SK-N-SH (cell line): ENCODE data around the gene NUDCD3. TPM values are rescaled to one million over a fixed set of nuclear protein-coding genes. Genes with fewer than 3 reads are reported as not detected.

Experiments
- CTCF ChIA-PET: fragments of 300-600, 350-600 bp; formaldehyde crosslinking; extraction: SDS; loops from one replicate; lab custom pipeline; 2021; lab: Yijun Ruan, JAX
- POLR2A ChIA-PET: fragments of 350-600 bp; sonication (Branson Sonifier 250); formaldehyde crosslinking; extraction: SDS; loops from one replicate; lab custom pipeline; 2020; ENCODE audit warnings: antibody characterized with exemption, inconsistent platforms; lab: Yijun Ruan, JAX
- DNase-seq: peaks from one replicate; pipeline ENCODE4 v3.0.0; 2012
- H2AFZ ChIP-seq: fragments of 200-600 bp; sonication (generic); 2 replicates; pipeline ENCODE4 v1.8.1; 2016; ENCODE audit warnings: antibody characterized with exemption, mild to moderate bottlenecking, low read depth
- H3F3A ChIP-seq: fragments of 200-600 bp; sonication (generic); replicated peaks from 2 replicates; pipeline ENCODE3; 2016; ENCODE audit warnings: antibody characterized with exemption, mild to moderate bottlenecking; ENCODE audit not compliant: insufficient read depth
- H3K27ac ChIP-seq, 2 experiments: fragments of 200-500 bp in 1 of 2; fragments of 200-600 bp in 1 of 2; sonication (Bioruptor generic) in 1 of 2; sonication (generic), shearing (Covaris generic) in 1 of 2; 2 replicates each; pipeline versions ENCODE4 v1.5.1 to v1.6.1; 2014 to 2016; ENCODE audit warnings: low read depth in 2 of 2, inconsistent platforms in 1 of 2, low read length in 1 of 2, mild to moderate bottlenecking in 1 of 2, mixed read lengths in 1 of 2
- H3K27me3 ChIP-seq: fragments of 200-600 bp; sonication (generic), shearing (Covaris generic); 2 replicates; pipeline ENCODE4 v1.6.1; 2016; ENCODE audit warnings: mixed run types; ENCODE audit not compliant: insufficient read depth
- H3K36me3 ChIP-seq, 2 experiments: fragments of 200-500 bp in 1 of 2; fragments of 200-600 bp in 1 of 2; sonication (Bioruptor generic) in 1 of 2; sonication (generic) in 1 of 2; replicated peaks in 1 of 2; 2 replicates each; pipeline versions ENCODE3 to v1.5.1; 2014 to 2016; ENCODE audit warnings: low read length in 1 of 2, mild to moderate bottlenecking in 1 of 2; ENCODE audit not compliant: insufficient read depth in 2 of 2, control insufficient read depth in 1 of 2
- H3K4me1 ChIP-seq, 2 experiments: fragments of 200-500 bp in 1 of 2; fragments of 200-600 bp in 1 of 2; sonication (Bioruptor generic) in 1 of 2; sonication (generic), shearing (Covaris generic) in 1 of 2; 2 replicates each; pipeline versions ENCODE4 v1.5.1 to v1.6.1; 2014 to 2016; ENCODE audit warnings: low read depth in 1 of 2, low read length in 1 of 2, mixed run types in 1 of 2; ENCODE audit not compliant: insufficient read depth in 2 of 2, control insufficient read depth in 1 of 2
- H3K4me2 ChIP-seq: fragments of 200-600 bp; sonication (generic), shearing (Covaris generic); 2 replicates; pipeline ENCODE4 v1.6.1; 2017; ENCODE audit warnings: mixed run types
- H3K4me3 ChIP-seq, 2 experiments: fragments of 200-500 bp in 1 of 2; fragments of 200-600 bp in 1 of 2; sonication (Bioruptor generic) in 1 of 2; sonication (generic), shearing (Covaris generic) in 1 of 2; 2 replicates each; pipeline versions ENCODE4 v1.5.1 to v1.8.1; 2014 to 2016; ENCODE audit warnings: low read depth in 2 of 2, inconsistent platforms in 1 of 2, low read length in 1 of 2, mild to moderate bottlenecking in 1 of 2, mixed read lengths in 1 of 2, moderate library complexity in 1 of 2
- H3K79me2 ChIP-seq: fragments of 200-600 bp; sonication (generic); 2 replicates; pipeline ENCODE4 v1.8.1; 2017; ENCODE audit warnings: mild to moderate bottlenecking; ENCODE audit not compliant: insufficient read depth
- H3K9ac ChIP-seq: fragments of 200-600 bp; sonication (generic); 2 replicates; pipeline ENCODE4 v1.6.1; 2017; ENCODE audit warnings: mixed run types
- H3K9me2 ChIP-seq: fragments of 200-600 bp; sonication (generic); 2 replicates; pipeline ENCODE4 v1.6.1; 2017; ENCODE audit warnings: mixed run types
- H3K9me3 ChIP-seq: fragments of 200-600 bp; sonication (generic); 2 replicates; pipeline ENCODE4 v1.6.1; 2017; ENCODE audit warnings: mixed run types, mild to moderate bottlenecking, moderate library complexity
- H4K20me1 ChIP-seq: fragments of 200-600 bp; sonication (generic); 2 replicates; pipeline ENCODE4 v1.6.1; 2017; ENCODE audit warnings: mild to moderate bottlenecking, mixed run types; ENCODE audit not compliant: insufficient read depth
- CHD2 ChIP-seq: fragments of 150-350 bp; IDR thresholded peaks from 2 replicates; pipeline ENCODE4 v1.6.1; 2018; ENCODE audit warnings: low read length; ENCODE audit not compliant: partially characterized antibody
- ELF1 ChIP-seq: IDR thresholded peaks from 2 replicates; pipeline ENCODE4 v1.4.0; 2012
- EZH2phosphoT487 ChIP-seq: fragments of 200-600 bp; sonication (generic); IDR thresholded peaks from 2 replicates; pipeline ENCODE4 v1.6.1; 2017; ENCODE audit warnings: low read depth, mixed run types, mild to moderate bottlenecking, antibody characterized with exemption, moderate library complexity, borderline replicate concordance
- FOSL2 ChIP-seq: IDR thresholded peaks from 2 replicates; pipeline ENCODE4 v1.4.0; 2012; ENCODE audit warnings: low read depth, mild to moderate bottlenecking, moderate library complexity, borderline replicate concordance
- FOXM1 ChIP-seq: IDR thresholded peaks from 2 replicates; pipeline ENCODE4 v1.4.0; 2012; ENCODE audit warnings: low read depth, mild to moderate bottlenecking
- IRF3 ChIP-seq: fragments of 150-350 bp; IDR thresholded peaks from 2 replicates; pipeline ENCODE4 v1.6.1; 2016; ENCODE audit warnings: mild to moderate bottlenecking, low read depth, low read length
- JUND ChIP-seq: IDR thresholded peaks from 2 replicates; pipeline ENCODE4 v1.4.0; 2012
- MEF2A ChIP-seq: IDR thresholded peaks from 2 replicates; pipeline ENCODE4 v1.4.0; 2012; ENCODE audit warnings: low read depth, borderline replicate concordance
- MXI1 ChIP-seq: IDR thresholded peaks from 2 replicates; pipeline ENCODE4 v1.6.1; 2012; ENCODE audit warnings: mild to moderate bottlenecking, low read depth, low read length, improper control_type of control experiment
- NFIC ChIP-seq: IDR thresholded peaks from 2 replicates; pipeline ENCODE4 v1.4.0; 2012; ENCODE audit warnings: borderline replicate concordance
- RAD21 ChIP-seq: IDR thresholded peaks from 2 replicates; pipeline ENCODE4 v1.6.1; 2012; ENCODE audit warnings: mild to moderate bottlenecking, low read length
- RCOR1 ChIP-seq: fragments of 150-350 bp; IDR thresholded peaks from 2 replicates; pipeline ENCODE4 v1.6.1; 2017; ENCODE audit warnings: antibody characterized with exemption, low read length
- RFX5 ChIP-seq: IDR thresholded peaks from 2 replicates; pipeline ENCODE4 v1.6.1; 2012; ENCODE audit warnings: mild to moderate bottlenecking, improper control_type of control experiment, low read length
- RXRA ChIP-seq: IDR thresholded peaks from 2 replicates; pipeline ENCODE4 v1.4.0; 2012; ENCODE audit warnings: low read depth, mild to moderate bottlenecking, borderline replicate concordance
- SMC3 ChIP-seq: IDR thresholded peaks from 2 replicates; pipeline ENCODE4 v1.6.1; 2012; ENCODE audit warnings: low read depth, low read length, improper control_type of control experiment
- TCF12 ChIP-seq: IDR thresholded peaks from 2 replicates; pipeline ENCODE4 v1.4.0; 2012
- WGBS: methylation state at CpG from one replicate; pipeline ENCODE4 v1.1.6; 2017; ENCODE audit warnings: low lambda C conversion rate; 5-methylcytosine and 5-hydroxymethylcytosine counted together
- polyA plus RNA-seq, 3 experiments: library from polyadenylated mRNA; depleted of rRNA; stranded (reverse); fragments of >200 nt; gene quantifications; 2 replicates each; pipeline ENCODE4 v1.2.3, GENCODE V29; 2012
- TF ChIP-seq, protein P1 (sequence below): fragments of 150-350 bp; IDR thresholded peaks from 2 replicates; pipeline ENCODE4 v1.6.1; 2017; ENCODE audit warnings: antibody characterized with exemption, low read length, low read depth, borderline replicate concordance
- TF ChIP-seq, protein P2 (sequence below): IDR thresholded peaks from 2 replicates; pipeline ENCODE4 v1.4.0; 2012; ENCODE audit warnings: low read depth

Gene NUDCD3
- polyA plus RNA-seq, 1 of the 3 experiments (the other 2 are of a cell fraction), result 66.0 TPM

- no peaks in the 10 kb centered on the region for H3K9me3 ChIP-seq
- no peaks in the 10 kb centered on the region for H3K9me2 ChIP-seq
- peak overlapping the region; percentile 98 for H2AFZ ChIP-seq
- no peaks in the 10 kb centered on the region for H4K20me1 ChIP-seq
- peak overlapping the region; percentile 83 for H3K4me2 ChIP-seq
- peak overlapping the region; percentile 96 to 98 for H3K4me3 ChIP-seq
- H3K4me1 ChIP-seq, result peaks cover 10 to 22% of the 10 kb centered on the region in 2 experiments; a peak in 3 of 4 replicates
- H3K79me2 ChIP-seq, result peaks cover 54% of the 10 kb centered on the region
- H3K9ac ChIP-seq, result peak overlapping the region; percentile 95
- H3K27me3 ChIP-seq, result no peaks in the 10 kb centered on the region
- DNase-seq, result no peak
- CTCF ChIA-PET, result interaction anchor here (1.1 to 4.7 kb wide), 9 partner anchors 10 to 387 kb away, joined by 3 to 27 read pairs (median 7); no protein-coding TSS in a partner anchor
- H3K36me3 ChIP-seq, result peaks cover 16 to 21% of the 10 kb centered on the region in 2 experiments
- under 1% methylated on average over 19 of the region's 19 CpGs for WGBS
- POLR2A ChIA-PET, result interaction anchor here (0.6 to 2.7 kb wide), 11 partner anchors 10 to 370 kb away, joined by 3 to 12 read pairs (median 4); partner anchors contain the start of genes DDX56 and YKT6
- peak overlapping the region; percentile 98 to 99 for H3K27ac ChIP-seq
- TF ChIP-seq RCOR1 (no peak), JUND (no peak), EZH2phosphoT487 (no peak), SMC3 (0 out of 2 replicates have a peak, but pooled peaks have one; percentile 0)
- TF ChIP-seq, protein P1, sequence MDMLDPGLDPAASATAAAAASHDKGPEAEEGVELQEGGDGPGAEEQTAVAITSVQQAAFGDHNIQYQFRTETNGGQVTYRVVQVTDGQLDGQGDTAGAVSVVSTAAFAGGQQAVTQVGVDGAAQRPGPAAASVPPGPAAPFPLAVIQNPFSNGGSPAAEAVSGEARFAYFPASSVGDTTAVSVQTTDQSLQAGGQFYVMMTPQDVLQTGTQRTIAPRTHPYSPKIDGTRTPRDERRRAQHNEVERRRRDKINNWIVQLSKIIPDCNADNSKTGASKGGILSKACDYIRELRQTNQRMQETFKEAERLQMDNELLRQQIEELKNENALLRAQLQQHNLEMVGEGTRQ, result no peak
- TF ChIP-seq, protein P2, sequence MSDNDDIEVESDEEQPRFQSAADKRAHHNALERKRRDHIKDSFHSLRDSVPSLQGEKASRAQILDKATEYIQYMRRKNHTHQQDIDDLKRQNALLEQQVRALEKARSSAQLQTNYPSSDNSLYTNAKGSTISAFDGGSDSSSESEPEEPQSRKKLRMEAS, result no peak
- TF ChIP-seq, all 33 proteins: peak for 1
- H3F3A ChIP-seq, result no peaks in the 10 kb centered on the region
Measured at GRCh38 chr7:44489955-44490350, 505 bp downstream of the NUDCD3 start.

- no peaks in the 10 kb centered on the region for H3K9me2 ChIP-seq
- no peaks in the 10 kb centered on the region for H3F3A ChIP-seq
- DNase-seq, result no peak
- H3K4me1 ChIP-seq, result peaks cover 10 to 22% of the 10 kb centered on the region in 2 experiments; a peak in 3 of 4 replicates
- H3K9me3 ChIP-seq, result no peaks in the 10 kb centered on the region
- H3K4me3 ChIP-seq, result peak overlapping the region; percentile 96 to 98
- H2AFZ ChIP-seq, result no peak overlapping the region
- H3K9ac ChIP-seq, result peak overlapping the region; percentile 95; the same call in 1 of the 2 replicates
- ChIA-PET CTCF (interaction anchor here (0.7 to 4.7 kb wide), 4 partner anchors 10 to 77 kb away, joined by 3 to 27 read pairs (median 5); no protein-coding TSS in a partner anchor), POLR2A (interaction anchor here (2.3 to 2.7 kb wide), 2 partner anchors 76 to 85 kb away, joined by 10 to 12 read pairs; partner anchors contain the start of gene DDX56)
- H3K27ac ChIP-seq, result no peak overlapping the region
- H3K27me3 ChIP-seq, result no peaks in the 10 kb centered on the region
- 75% methylated on average over 3 of the region's 3 CpGs for WGBS
- H3K79me2 ChIP-seq, result peaks cover 64% of the 10 kb centered on the region
- TF ChIP-seq RFX5 (no peak), TCF12 (no peak), MEF2A (no peak), RXRA (no peak), FOXM1 (no peak), CHD2 (no peak), IRF3 (no peak), MXI1 (no peak), SMC3 (no peak), ELF1 (no peak), NFIC (no peak), FOSL2 (no peak), RAD21 (no peak)
- TF ChIP-seq, protein P1, result no peak
- H3K36me3 ChIP-seq, result peaks cover 26 to 31% of the 10 kb centered on the region in 2 experiments
- H3K4me2 ChIP-seq, result peak overlapping the region; percentile 83
- H4K20me1 ChIP-seq, result no peaks in the 10 kb centered on the region
Measured at GRCh38 chr7:44488955-44489354, 1.5 kb downstream of the NUDCD3 start.
